HG03108 (cell line): ENCODE measurements around the gene POLR1G.
A peak's percentile ranks its signal among the peaks of the same experiment; 100 is the strongest.
"Not testable (repeated sequence)": the region's sequence is repeated elsewhere in the genome, so short reads cannot be mapped to it uniquely, and the experiment has no call there.

ENCODE experiments used
- ATAC-seq: cut with Tn5 transposase; IDR thresholded peaks from one replicate; pipeline ENCODE4 v1.9.1; 2021; ENCODE audit warnings: moderate library complexity; ENCODE audit not compliant: unreplicated experiment

Gene POLR1G

DNA sequence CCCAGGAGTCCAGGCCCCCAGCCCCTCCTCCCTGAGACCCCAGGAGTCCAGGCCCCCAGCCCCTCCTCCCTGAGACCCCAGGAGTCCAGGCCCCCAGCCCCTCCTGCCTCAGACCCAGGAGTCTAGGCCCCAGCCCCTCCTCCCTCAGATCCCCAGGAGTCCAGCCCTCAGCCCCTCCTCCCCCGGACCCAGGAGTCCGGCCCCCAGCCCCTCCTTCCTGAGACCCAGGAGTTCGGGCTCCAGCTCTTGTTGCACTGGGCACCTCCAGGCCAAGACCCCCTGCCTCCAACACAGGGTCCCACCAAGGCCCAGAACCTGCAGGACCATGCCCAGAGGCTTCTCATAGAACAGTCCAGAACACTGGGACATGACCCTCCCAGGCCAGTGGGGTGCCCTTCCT, 13.5 kb downstream of the POLR1G start:
- no peak for ATAC-seq

DNA sequence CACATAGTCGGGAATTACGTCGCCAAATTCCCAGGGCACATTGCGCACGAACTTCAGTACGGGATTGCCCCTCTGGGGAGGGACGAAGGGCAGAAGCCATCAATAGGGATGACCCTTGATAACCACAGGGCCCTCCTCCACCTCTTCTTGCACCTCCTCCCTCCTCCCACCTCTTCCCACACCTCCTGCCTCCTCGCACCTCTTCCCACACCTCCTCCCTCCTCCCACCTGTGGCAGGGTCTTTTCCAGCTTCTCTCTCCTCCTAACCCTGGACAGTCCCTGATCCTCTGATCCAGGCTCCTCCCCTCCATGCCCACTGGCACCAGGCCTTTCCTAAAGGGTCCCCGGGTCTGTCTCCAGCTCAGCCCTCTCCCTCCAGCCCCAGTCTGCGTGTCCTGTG, 13.9 kb downstream of the POLR1G start:
- no peak for ATAC-seq

- ATAC-seq: no peak
Observed at GRCh38 chr19:45420871-45421270, 14.4 kb downstream of the POLR1G start.

DNA sequence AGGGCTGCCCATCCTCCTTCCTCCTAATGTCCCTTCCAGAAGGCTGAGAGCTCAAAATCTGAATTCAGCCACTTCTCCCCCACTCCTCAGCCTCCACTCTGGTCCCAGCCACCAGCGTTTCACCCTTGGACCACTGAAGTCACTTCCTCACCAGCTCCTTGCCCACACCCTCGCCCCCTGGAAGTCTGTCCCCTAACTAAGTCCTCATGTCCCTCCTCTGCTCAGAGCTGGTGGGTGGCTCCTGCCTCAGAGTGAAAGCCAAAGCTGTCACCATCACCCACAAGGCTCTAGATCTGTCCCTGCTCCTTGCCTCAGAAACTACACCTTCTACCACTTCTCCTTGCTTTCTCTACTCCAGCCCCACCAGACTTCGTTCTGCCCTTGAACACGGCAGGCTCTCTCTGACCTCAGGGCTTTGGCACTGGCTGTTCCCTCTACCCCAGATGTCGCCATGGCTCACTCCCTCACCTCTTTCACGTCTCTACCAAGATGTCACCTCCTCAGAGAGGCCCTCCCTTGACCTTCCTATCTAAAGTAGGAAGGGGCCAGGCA, 15.6 kb downstream of the POLR1G start:
- no peak for ATAC-seq

DNA sequence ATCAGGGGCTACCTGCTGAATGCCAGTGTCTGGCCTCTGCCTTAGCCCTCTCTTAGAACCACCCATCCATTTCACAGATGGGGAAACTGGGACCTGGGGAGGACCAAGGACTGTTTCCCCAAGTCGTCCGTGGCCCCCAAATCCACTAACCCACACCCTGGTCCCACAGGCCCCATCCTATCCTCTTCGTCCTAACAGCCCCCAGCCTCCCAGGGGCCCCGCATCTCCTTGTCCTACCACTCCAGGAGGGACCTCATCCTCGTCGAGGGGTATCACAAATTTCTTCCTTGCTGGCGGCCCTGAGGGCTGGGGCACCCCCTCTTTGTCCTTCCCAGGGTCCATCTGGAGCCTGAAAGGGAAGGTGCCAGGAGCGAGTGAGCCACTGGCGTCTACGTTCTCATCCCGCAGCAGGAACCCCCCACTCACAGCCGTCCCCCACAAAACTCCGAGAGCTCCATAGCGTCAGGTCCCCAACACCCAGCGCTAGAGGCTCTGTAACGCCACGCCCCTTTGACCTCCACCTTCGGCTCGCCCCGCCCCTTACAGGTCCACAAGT, 16.7 kb downstream of the POLR1G start:
- no peak for ATAC-seq

GRCh38 chr19:45423589-45424190, 17.2 kb downstream of the POLR1G start, which contains the start of gene ERCC1:
TSS of gene ERCC1 (minus strand) at chr19:45423917. CDS start at chr19:45423374, 543 bp downstream.
- peak; percentile 72 for ATAC-seq

DNA sequence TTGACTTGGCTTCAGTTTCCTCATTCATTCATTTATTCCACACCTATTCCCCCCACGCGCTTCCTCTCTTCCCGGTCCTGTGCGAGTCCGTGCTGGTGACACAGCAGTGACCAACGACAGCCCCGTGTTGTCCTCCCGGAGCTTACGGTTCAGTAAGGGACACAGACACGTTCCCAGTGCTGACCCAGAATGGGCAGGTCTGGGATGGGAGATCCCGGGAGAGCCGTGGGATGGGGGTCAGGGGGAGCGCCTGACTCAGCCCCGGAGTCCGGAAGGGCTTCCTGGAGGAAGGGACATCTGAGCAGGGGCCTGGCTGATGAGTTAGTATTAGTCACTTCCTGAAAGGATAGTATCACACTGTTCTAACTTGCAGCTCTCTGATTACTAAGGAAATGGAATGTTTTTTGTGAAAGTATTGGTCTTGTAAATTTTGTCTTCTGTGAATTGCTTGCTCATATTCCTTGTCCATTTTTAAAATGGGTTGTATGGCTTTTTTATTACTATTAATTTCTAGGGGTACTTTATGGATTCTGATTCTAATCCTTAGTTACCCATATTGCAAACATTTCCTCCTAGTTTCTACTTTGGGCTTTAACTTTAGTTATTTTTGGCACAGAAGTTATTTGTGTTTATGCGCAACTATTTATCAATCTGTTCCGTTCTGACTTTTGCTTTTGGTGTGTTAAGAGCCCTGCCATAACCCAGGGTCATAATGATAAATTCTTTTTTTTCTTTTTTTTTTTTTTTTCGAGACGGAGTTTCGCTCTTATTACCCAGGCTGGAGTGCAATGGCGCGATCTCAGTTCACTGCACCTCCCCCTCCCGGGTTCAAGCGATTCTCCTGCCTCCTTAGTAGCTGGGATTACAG, 18.0 kb downstream of the POLR1G start:
- ATAC-seq: no peak

- no peak for ATAC-seq
Observed at GRCh38 chr19:45428384-45429231, 22.2 kb downstream of the POLR1G start.

DNA sequence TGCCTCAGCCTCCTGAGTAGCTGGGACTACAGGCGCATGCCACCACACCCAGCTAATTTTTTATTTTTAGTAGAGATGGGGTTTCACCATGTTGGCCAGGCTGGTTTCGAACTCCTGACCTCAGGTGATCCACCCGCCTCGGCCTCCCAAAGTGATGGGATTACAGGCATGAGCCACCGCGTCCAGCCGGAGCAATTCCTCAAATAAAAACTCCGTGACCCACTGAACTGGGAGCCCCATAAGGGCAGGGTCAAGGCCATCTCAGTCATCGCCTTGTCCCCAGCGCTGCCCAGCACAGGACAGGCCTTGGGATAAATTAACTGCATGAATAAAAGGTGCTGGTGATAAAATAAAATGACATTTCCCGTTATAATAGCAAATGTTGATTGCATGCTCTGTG, 23.5 kb downstream of the POLR1G start:
- not testable (repeated sequence) for ATAC-seq

DNA sequence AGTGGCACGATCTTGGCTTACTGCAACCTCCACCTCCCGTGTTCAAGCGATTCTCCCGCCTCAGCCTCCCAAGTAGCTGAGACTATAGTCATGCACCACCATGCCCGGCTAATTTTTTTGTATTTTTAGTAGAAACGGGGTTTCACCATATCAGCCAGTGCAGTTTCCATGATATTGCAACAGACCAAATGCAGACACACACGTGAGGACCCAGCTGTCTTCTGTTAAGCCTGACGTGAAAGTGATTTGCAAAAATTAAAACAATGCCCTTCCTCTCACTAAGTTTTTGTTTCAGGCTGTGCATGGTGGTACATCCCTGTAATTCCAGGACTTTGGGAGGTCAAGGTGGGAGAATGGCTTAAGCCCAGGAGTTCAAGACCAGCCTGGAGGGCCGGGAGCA, 24.6 kb downstream of the POLR1G start:
- ATAC-seq: not testable (repeated sequence)

GRCh38 chr19:45432543-45432942, 26.1 kb downstream of the POLR1G start:
- ATAC-seq: not testable (repeated sequence)

- no peak for ATAC-seq
Observed at GRCh38 chr19:45437328-45437727, 30.9 kb downstream of the POLR1G start.

GRCh38 chr19:45439190-45439568, 32.7 kb downstream of the POLR1G start:
- ATAC-seq: no peak

DNA sequence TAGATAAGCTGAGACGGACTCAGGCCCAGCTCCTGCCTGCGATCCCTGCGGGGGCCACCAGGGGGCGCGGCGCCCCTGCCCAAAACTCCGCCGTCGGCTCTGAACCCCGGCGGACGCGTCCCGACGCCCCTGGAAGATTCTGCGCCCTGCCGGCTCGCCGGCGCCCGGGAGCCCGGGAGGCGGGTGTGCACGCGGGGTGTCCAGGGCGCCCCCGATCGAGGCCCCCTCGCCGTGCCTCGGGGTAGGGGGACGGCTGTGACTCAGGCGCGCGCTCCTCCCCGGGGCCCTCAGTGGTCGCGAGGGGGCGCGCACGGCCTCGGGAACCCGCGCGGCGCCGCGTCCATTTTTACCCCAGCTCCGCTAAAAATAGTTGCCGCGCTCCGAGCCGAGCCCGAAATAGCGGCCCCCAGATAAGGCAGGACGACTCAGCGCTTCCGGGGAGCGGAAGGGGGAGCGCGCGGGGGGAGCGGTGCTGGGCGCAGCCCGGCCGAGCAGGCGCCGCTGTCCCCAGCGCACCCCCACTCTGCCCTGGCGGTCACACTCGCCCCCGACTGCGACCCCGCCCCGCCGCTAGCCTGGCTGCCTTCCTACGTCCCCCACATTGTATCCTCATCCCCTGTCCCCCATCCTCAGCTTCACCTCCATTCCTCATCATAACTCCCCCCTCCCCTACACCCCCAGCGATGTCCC, 33.3 kb downstream of the POLR1G start:
- ATAC-seq: peak; percentile 44

GRCh38 chr19:45440259-45440638, 33.8 kb downstream of the POLR1G start:
- no peak for ATAC-seq

- ATAC-seq: no peak
Observed at GRCh38 chr19:45440873-45441654, 34.6 kb downstream of the POLR1G start.

DNA sequence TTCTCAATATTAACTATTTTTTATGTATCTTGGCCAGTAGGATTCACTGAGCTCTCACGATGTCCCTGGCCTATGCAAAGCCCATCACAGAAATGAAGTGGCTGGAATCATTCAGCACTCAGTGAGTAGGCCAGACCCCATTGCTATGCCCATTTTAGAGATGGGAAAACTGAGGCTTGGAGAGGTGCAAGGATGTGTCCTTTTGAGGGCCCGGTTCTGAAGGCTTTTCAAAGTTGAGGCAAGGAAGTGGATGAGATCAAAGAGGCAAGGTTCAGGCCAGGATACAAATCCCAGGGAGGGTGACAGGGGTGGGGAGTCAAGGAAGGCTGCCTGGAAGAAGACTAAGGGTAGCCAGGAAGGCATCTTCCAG, 35.9 kb downstream of the POLR1G start:
- ATAC-seq: no peak

DNA sequence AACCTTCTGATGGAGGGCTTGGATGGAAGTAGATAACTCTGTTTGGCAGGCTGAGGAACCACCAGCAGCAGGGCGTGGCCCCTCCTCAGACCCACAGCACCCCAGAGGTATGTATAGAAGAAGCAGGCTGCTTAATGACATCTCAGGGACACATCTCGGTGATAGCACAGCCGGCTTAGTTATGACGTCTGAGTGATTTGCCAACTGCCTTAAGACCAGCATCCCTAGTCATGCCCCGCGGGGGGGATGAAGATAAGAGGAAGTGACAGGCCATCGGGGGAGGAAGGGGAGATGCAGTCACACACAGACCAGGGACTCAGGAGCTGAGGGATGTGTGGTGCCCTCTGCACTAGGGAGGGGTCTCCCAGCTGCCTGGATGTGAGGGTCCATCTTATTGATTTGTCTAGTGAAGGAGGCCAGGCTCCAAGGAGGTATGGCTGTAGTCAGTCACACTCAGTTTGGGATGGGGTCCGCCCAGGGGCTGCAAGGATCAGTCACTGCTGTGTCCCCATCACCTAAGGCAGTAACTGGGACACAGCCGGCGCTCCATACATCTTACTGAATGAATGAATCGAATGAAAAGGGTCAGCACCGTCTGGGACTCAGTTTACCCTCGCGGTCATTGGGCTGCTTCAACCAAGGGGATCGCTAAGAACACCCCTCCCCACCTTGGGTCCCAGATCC, 36.5 kb downstream of the POLR1G start:
- no peak for ATAC-seq
